GM21723 (cell line): ENCODE results near the gene MIX23.

Source experiments
- ATAC-seq: cut with Tn5 transposase; IDR thresholded peaks from one replicate; pipeline ENCODE4 v1.9.1; 2021; ENCODE audit warnings: mild to moderate bottlenecking, moderate library complexity; ENCODE audit not compliant: unreplicated experiment

Gene MIX23

DNA sequence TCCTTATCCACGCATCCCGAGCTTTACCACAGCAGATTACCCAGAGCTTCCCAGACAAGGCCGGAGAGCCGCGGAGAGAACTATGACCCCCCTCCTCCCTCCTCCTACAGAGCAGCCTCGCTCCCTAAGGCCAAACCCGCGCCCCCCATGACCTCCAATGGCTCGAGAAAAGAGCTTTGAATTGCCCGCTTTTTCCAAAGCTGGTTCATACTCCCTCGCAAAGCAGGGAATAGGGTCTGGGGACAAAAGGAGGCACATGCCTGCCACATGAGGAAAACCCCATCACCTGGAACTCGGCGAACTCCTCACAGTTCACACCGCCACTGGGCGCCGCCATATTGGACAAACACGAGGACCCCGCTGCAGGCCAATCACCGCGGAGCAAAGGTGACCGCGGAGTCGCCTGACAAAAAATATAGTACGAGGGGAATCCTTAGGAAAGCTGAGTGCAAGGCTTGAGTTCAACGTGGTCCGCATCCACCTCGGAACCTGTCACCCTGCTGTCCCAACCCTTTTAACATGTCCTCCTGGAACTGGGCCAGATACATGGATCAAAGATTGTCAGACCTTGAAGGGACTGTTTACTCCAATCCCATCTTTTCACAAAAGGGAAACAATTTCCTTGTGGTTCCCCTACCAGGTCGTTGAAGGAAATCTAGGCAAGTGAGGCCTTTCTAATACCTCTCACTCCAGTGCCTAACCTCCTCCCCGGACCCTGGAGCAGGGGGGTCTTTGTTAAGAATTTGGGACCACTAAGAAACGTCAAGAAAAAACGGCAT lies at the start of gene MIX23:
MIX23 (minus strand) TSS at position 344 of the 779 bp plus-strand sequence; CDS start at position 337, 7 bp downstream.
- ATAC-seq = peak; percentile 45

DNA sequence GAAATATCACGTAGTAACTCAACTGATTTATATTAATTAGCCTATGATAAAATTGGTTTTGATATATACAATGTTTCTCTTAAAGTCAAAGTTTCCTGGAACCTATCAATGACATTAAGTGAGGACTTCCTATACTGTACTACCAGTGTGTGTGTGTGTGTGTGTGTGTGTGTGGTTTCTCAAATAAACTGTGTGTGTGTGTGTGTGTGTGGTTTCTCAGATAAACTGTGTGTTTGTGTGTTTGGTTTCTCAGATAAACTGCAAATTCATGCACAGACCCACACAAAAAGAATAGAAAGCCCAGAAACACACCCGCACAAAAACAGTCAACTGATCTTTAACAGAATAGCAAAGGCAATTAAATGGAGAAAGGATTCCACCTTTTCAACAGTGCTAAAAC lies 47.3 kb upstream of the MIX23 start:
- no peak for ATAC-seq

- no peak for ATAC-seq
These were observed 44.9 kb upstream of the MIX23 start for GRCh38 chr3:122427857-122428471.

DNA sequence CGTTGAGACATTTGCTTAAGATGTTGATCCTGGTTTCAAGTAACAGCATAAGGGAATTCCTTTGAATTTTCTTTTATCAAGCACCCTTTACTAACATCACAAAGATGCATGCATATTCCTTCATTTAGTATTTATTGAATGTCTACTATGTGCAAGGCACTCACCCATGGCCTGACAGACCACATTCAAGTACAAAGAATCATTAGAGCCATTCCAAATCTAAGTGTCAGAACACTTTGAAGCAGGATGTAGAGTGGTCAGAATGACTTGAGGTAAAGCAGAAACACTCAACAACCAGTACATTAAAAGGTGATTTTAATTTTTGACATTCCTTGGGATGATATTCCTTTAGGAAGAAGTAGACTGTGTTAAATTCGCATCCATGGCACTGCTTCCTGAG lies 38.8 kb upstream of the MIX23 start:
- ATAC-seq = no peak

DNA sequence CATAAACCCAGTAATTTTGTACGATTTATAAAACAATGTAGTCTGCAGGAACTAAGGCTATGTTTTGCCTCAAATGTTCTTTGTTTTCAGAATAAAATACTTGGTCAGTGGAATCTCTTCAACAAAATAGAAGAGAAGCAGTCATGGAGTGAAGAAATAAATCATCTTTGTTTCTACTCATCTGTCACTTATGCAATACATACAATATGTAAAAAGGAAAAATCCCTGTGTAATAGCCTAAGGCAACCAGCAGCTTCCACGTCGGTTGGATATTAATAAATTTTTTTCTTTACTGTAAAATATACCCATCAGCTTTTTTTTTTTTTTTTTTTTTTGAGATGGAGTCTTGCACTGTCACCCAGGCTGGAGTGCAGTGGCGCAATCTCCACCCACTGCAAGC lies 38.1 kb upstream of the MIX23 start:
- ATAC-seq = no peak

GRCh38 chr3:122416966-122417365 lies 33.9 kb upstream of the MIX23 start:
- no peak for ATAC-seq

DNA sequence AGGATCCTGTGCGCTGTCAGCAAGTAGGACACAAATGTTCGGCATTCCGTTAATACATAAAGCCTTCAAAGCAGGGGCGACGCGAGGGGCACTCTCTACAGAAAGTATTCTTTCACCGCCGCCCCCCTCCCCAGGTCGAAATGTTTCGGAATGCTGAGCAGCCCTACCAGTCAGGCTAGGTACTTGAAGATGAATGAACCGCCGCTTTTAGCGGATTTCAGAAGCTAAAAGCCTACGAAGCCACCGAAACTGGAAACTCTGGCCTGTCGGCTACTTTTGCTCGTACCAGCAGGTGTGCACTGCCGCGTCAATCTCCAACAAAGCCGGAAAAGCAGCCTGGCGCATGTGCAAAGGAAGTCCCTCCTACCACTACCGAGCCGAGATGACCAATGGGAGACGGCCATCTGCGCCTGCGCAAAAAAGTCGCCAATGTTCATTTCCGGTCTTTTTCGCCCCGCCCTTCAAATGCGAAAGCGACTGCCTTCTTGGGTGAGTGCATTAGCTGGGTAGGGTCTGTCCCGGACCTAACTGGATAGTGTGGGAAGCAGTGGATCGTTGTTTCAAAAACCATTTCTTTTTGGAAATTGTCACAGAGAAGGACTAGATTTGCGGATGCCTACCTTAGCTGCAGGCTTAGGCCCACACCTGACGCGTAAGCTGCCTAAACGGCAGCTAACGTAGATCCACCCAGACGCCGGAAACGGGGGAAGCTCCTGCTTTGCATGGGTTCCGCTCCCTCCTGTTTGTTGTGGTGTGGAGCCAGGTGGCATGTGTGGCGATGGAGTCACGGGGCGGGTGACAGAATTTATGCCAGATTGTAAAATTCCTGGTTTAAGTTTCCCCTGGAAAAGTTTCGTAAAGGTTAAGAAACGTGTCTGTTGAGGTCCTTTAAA lies 33.0 kb upstream of the MIX23 start, which contains the start of gene WDR5B:
WDR5B (minus strand) TSS at position 301 of the 893 bp plus-strand sequence. CDS start 534 bp downstream, outside the sequence.
- peak; percentile 83 for ATAC-seq

- peak; percentile 66 for ATAC-seq
These were observed 32.2 kb upstream of the MIX23 start for GRCh38 chr3:122415104-122415744.

- no peak for ATAC-seq
These were observed 31.4 kb upstream of the MIX23 start for GRCh38 chr3:122414391-122414790.

DNA sequence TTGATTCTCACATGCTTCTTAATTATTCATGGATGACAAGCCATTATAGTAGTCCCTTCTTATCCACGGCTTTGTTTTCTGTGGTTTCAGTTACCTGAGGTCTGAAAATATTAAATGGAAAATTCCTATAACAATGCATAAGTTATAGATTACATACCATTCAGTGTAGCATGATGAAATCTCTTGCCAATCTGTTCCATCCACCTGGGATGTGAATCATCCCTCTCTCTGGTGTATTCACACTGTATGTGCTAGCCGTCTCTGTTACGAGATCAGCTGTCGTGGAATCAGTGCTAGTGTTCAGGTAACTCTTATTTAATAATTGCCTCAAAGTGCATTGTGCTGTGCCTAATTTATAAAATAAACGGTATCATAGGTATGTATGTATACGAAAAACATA lies 27.6 kb upstream of the MIX23 start:
- no peak for ATAC-seq

DNA sequence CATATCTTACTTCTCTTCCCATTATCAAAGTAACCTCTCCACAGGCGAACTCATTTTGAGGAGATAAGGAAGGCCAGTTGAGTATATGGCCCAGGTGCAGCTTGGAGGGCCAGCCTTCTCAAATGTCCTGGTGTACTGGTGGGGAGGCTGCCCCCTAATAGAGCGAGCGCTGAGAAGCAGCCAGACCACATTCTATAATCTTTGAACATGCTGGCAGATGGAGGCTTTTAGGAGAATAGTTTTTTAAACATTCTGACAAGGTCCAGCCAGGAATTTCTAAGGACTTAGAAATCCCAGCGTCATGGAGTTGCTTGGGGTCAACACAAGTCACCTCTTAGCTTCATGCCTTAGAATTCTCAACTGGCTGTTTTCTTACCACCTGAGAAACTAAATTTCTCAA lies 27.1 kb upstream of the MIX23 start:
- ATAC-seq = no peak

- no peak for ATAC-seq
These were observed 26.4 kb upstream of the MIX23 start for GRCh38 chr3:122409446-122409845.

- no peak for ATAC-seq
These were observed 24.9 kb upstream of the MIX23 start for GRCh38 chr3:122407946-122408345.

- ATAC-seq = no peak
These were observed 23.2 kb upstream of the MIX23 start for GRCh38 chr3:122406198-122406597.

GRCh38 chr3:122405015-122405414 lies 22.0 kb upstream of the MIX23 start:
- no peak for ATAC-seq

DNA sequence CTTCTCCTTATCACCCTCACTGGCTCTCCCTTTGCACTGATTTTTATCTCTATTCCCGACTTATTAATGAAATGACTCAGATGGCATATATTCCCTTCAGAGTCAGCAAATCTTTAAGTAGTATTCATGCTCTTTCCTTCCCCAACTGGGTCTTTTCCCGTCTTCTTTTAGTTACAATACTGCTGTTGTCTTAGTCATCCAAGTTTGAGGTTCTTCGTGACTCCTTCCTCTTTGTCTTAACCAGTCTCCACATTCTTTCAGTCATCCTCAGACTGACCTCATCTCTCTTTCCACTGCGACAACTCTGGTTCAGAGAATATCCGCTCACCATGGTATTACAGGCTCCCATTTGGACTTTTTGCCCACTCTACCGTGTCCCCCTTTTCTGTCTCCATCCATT lies 20.5 kb upstream of the MIX23 start:
- ATAC-seq = no peak

DNA sequence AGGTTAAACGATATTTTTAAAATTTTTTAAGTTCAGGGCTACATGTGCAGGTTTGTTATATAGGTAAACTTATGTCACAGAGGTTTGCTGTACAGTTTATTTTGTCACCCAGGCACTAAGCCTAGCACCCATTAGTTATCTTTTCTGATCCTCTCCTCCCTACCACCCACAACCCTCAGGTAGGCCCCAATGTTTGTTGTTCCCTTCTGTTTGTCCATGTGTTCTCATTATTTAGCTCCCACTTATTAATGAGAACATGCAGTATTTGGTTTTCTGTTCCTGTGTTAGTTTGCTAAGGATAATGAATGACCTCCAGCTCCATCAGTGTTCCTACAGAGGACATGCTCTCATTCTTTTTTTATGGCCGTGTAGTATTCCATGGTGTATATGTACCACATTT lies 15.9 kb upstream of the MIX23 start:
- ATAC-seq = no peak

- ATAC-seq = no peak
These were observed 14.2 kb upstream of the MIX23 start for GRCh38 chr3:122397201-122397600.

DNA sequence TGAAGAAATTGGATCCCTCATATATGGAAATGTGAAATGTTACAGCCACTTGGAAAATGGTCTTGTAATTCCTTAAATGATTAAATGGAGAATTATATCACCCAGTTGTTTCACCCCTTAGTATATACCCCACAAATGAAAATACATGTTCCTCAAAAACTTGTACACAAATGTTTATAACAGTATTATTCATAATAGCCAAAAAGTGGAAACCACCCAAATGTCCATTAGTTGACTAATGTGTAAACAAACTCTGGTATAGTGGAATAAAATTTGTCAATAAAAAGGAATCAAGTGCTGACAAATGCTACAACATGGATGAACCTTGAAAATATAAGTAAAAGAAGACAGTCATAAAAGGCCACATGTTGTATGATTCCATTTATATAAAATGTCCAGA lies 13.5 kb upstream of the MIX23 start:
- ATAC-seq = no peak

- no peak for ATAC-seq
These were observed 12.6 kb upstream of the MIX23 start for GRCh38 chr3:122395582-122395981.

DNA sequence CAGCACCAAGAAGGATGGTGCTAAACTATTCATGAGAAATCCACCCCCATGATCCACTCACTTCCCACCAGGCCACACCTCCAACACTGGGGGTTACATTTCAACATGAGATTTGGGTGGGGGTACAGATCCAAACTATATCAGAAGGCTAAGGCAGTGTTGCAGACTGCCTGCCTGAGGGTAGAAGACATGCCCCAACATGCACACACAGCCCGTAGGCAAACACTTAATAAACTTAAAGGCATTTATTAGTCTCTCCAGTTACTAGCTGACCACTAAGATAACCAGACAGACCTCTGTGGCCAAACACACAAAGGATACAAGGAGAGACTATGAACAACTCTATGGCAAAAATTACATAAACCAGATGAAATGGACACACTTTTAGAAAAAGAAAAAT lies 11.1 kb upstream of the MIX23 start:
- no peak for ATAC-seq
